ENCODE data around the gene COL4A6.

Gene COL4A6

DNA sequence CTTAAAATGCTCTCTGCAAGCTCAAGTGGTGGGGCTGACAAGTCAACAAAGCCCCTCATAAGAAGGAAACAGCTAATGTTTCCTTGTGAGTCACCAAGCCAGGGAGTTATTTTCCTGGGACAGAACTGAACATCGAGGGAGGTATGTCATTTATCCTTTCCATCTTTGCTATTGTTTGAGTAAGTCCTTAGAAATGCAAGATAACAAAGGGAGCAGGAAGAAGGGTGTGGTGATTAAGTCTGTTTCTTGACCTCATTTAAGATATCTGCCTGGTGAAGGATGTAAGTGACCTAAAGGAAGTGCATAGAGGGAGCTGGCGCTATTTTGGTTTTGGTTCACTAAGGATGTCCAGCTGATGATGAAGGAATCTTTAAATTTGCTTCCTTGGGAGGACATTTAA, 306.8 kb downstream of the COL4A6 start:
- no peak for DNase-seq (ENCODE audit: low read depth, low spot score)
- no peak overlapping the region for H3K4me3 ChIP-seq (ENCODE audit: low read length)

DNA sequence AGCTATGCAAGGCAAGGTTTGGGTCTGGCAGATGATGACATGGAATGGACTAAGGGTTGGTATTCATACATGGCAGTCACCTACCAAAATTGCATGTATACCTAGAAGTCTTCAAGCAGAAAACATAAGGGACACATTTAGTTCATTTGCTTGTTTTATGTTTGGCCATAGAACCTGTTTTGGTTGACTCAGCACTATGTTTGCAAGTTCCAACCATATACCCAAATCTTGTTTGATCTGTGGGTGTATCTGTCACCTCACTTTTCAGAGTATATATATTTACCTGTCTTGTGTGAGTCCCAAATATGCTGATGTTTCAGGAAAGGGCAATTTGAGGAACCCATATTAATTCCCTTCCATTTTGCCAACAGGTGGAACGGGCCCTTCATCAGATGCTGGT, 307.3 kb downstream of the COL4A6 start:
- no peak overlapping the region for H3K4me3 ChIP-seq (ENCODE audit: low read length)
- no peak for DNase-seq (ENCODE audit: low read depth, low spot score)

DNA sequence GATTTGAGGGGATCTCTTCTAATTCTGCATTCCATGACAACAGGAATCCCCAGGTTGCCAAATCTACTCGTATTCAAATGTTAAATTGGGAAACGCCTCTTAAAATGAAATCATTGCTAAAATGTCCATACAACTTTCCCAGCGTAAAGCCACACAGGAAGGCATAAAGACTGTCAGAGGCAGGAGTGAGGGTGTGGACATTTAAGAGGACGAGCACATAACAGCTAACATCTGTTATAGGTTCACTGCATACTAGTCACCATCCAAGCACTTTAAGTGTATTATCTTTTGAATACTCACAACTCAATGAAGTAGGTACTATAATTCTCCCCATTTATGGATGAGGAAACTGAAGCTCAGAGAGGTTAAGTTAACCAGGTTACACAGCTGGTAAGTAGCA, 311.1 kb downstream of the COL4A6 start:
- H3K4me3 ChIP-seq (ENCODE audit: low read length) = no peak overlapping the region
- no peak for DNase-seq (ENCODE audit: low read depth, low spot score)

DNA sequence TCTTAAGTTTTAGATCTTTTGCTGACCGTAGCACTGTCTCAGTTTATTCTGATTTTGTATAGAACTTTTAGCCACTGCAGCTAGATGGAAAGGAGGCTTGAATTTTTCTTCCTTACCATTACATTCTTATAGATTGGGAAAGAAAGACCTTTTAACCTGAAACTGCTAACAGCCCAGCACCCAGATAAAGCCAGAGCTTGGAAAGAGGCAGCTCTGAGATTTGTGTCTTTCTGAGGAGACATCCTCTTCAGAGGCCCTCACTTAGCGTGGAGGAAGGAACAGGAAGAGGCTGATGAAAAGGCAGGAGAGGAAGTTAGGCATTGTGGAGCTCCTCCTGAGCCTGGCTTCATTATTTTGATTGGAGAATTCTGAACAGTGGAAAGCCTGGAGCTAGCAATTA, 311.6 kb downstream of the COL4A6 start:
- H3K4me3 ChIP-seq (ENCODE audit: low read length) = no peak overlapping the region
- DNase-seq (ENCODE audit: low read depth, low spot score) = no peak

DNA sequence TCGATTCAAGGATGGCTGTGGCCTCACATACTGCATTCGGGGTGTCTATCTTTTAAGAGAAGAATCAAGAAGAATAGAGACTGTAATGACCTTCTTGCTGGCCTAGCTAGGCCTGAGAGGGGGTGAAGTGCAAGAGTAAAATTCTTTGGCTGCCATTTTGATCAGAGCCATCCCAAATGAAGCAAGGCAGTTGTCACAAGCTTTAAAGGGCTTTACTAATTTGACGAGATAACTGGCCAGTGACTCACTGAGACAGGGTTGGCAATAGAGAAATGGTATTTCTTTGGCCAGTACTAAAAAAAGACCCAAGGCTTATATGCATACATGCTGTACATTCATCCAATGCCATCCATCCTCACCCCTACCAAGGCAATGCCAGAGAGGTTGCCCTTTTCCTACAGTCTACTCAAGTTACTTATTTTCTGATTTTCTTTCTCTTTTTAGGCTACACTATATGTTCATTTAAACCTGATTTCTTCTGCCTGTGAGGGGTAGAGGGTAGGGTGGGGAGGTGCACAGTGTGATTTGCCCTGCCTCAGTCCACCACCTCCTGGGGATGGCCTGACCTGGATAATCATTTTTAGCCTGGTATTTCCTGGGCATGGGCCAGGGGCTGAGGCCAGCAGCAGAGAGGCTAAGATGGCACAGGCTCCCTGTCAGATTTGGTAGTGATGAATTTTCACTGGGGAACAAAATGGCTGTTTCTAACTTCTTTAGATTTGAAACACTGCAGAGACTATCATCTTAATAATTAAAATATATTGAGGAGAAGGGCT, 314.4 kb downstream of the COL4A6 start:
- no peak overlapping the region for H3K4me3 ChIP-seq (ENCODE audit: low read length)
- no peak for DNase-seq (ENCODE audit: low read depth, low spot score)

DNA sequence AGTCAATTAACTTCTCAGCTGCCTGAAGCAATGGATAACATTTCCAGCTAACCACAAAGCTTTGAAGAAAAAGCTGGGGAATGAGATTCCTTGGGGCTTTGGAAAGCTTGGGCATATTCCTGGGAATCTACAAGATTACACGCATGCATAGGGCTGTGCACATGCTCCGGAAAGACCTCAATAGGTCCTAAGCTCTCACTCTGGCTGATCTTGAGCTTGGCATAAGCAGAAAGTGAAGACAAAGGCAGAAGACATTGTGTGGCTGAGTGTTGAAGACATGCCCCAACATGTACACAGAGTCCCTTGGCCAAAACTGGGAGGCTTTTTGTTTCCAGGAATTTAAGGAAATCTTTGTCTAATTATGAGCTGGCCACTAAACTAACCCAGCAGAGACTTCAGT, 315.5 kb downstream of the COL4A6 start:
- no peak for DNase-seq (ENCODE audit: low read depth, low spot score)
- no peak overlapping the region for H3K4me3 ChIP-seq (ENCODE audit: low read length)

DNA sequence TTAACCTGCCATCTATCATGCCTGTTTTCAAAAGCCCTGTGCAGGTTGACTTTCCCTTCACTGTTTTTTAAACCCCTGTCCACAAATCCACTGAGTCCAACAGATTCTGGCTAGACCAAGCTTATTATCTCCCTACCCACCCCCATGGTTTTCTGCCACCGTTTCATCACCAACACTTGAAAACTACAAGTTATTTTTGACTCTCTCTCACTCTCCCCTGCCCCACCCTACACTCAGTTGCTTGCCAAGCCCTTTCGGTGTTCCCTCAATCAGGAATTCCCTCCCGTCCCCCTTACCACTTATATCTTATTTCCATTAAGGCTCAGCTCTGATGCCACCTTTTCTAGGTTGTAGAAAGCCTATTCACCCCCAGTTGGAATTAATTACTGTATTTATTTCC, 316.9 kb downstream of the COL4A6 start:
- H3K4me3 ChIP-seq (ENCODE audit: low read length) = no peak overlapping the region
- no peak for DNase-seq (ENCODE audit: low read depth, low spot score)

DNA sequence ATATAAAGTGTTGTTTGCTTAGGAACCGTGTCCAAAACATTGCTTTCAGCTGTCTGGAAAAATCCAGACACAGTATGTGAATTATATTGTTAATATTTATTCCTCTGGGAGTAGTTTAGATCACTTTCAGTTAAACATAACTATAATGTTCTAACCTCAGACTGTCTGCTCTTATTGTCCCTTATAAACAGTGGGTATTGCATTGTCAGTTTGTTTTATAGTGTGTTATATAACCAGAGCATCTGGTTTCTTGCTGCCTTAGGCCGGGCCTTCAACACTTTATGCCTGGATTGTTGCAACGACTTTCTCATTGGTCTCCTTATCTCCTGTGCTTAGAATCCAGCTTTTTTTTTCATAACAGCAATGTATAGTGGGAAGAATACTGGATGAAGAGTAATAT, 320.2 kb downstream of the COL4A6 start:
- no peak for DNase-seq (ENCODE audit: low read depth, low spot score)
- H3K4me3 ChIP-seq (ENCODE audit: low read length) = no peak overlapping the region

DNA sequence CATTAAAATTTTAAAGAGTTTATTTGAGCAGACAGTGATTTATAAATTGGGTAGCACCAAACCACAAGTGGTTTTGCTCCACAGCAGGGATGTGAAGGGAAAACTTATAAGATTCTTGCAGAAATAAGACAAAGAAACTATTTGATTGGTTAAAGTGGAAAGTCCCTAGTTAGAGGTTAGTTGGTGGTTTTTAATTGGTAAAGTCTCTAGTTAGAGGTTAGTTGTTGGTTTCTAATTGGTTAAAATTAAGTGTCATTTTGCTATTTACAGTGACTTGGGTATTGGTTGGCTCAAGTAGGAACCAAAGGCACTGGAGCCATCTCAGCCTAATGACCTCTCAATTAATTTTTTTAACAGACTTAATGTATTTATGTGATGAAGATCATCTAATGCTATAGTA, 323.7 kb downstream of the COL4A6 start:
- no peak overlapping the region for H3K4me3 ChIP-seq (ENCODE audit: low read length)
- DNase-seq (ENCODE audit: low read depth, low spot score) = no peak

Measured in Jurkat, Clone E6-1 (cell line).